ENCODE results near the gene BBS5. TPM values are rescaled to one million over a fixed set of nuclear protein-coding genes. Genes with fewer than 3 reads are reported as not detected.

Gene BBS5
- total and polyA plus RNA-seq, 8 donors: 6.2 to 22.2 (median 16.2) TPM

DNA sequence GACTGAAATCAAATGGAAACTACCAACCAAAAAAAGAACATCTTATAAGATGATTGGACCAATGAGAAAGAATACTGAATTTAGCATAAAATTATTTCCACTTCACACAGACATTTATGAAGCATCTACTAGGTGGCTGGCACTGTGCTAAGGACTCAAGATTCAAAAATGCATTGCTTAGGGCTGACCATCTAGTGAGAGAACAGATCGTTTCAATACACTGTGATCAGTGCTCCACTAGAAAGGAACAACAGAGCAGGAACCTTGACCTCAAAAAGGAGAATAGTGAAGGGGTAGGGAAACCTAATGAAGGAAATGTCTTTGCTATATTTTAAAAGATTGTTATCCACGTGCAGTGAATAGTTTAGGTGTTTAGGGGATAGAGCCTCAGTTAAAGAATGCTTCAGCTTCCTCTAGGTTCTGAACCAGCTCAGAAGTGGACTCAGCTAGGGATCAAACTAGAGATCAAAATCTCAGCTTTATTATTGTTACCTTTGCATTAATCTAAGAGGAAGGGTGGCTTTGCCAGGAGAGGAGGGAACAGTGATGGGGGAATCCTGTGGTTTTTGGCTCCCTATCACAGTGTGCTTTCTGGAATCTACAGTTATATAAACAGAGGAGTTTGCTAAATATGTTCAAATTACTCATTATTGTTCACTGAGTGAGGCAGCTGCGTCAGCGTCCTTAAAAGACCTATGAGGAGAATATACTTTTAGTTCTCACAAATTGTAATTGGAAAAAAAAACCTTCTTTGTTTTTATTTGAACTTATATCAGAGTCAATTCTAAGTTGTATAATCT, 16.2 kb upstream of the BBS5 start:
- no peak overlapping the region for H3K4me3 ChIP-seq
- intact Hi-C loops (cut with DNase I): no loop called here
- no peaks in the 10 kb centered on the region for H3K9me3 ChIP-seq
- DNase-seq (no peak), ATAC-seq (no peak)
- H3K4me1 ChIP-seq: no peaks in the 10 kb centered on the region
- H3K27ac ChIP-seq: no peak overlapping the region
- no peak for TF ChIP-seq CTCF (IDR thresholded peaks at IDR 0.05)
- H3K27me3 ChIP-seq: no peaks in the 10 kb centered on the region
- no peaks in the 10 kb centered on the region for H3K36me3 ChIP-seq

GRCh38 chr2:169464466-169464865, 14.8 kb upstream of the BBS5 start:
- H3K4me3 ChIP-seq: no peak overlapping the region
- H3K4me1 ChIP-seq: no peaks in the 10 kb centered on the region
- DNase-seq (no peak), ATAC-seq (no peak)
- intact Hi-C loops (cut with DNase I): no loop called here
- H3K9me3 ChIP-seq: no peaks in the 10 kb centered on the region
- H3K27me3 ChIP-seq: no peaks in the 10 kb centered on the region
- TF ChIP-seq CTCF (IDR thresholded peaks at IDR 0.05): no peak
- H3K27ac ChIP-seq: no peak overlapping the region
- H3K36me3 ChIP-seq: no peaks in the 10 kb centered on the region

- no peak for DNase-seq
- H3K4me1 ChIP-seq: no peaks in the 10 kb centered on the region
- no peaks in the 10 kb centered on the region for H3K9me3 ChIP-seq
- ATAC-seq: no peak
- no peak for TF ChIP-seq CTCF (IDR thresholded peaks at IDR 0.05)
- intact Hi-C loops (cut with DNase I): no loop called here
- H3K36me3 ChIP-seq: no peaks in the 10 kb centered on the region
- H3K4me3 ChIP-seq: no peak overlapping the region
- H3K27me3 ChIP-seq: no peaks in the 10 kb centered on the region
- H3K27ac ChIP-seq: no peak overlapping the region
Observed at GRCh38 chr2:169464882-169465281, 14.4 kb upstream of the BBS5 start.

DNA sequence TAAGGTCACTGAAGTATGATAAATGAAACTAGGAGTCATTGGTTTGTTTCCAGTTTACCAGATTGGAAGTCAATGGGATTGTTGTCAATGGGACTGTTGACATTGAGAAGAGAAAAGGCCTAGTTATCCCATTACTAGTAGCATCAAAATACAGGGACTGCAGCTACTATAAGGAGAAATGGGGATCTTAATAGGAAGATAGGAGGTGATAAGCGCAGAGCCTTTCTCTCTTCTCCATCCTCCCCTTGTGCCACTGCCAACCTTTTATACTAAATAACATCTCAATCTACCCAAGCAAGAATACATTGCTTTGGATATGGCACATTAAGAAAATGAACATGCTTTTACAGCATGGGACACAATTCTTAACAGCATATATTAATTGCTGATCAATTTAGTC, 10.5 kb upstream of the BBS5 start:
- H3K27me3 ChIP-seq: no peaks in the 10 kb centered on the region
- DNase-seq (no peak), ATAC-seq (no peak)
- no peak for TF ChIP-seq CTCF (IDR thresholded peaks at IDR 0.05)
- no peaks in the 10 kb centered on the region for H3K9me3 ChIP-seq
- no peak overlapping the region for H3K27ac ChIP-seq
- H3K4me1 ChIP-seq: no peaks in the 10 kb centered on the region
- H3K4me3 ChIP-seq: no peak overlapping the region
- intact Hi-C loops (cut with DNase I): no loop called here
- H3K36me3 ChIP-seq: no peaks in the 10 kb centered on the region

GRCh38 chr2:169469952-169470572, 9.2 kb upstream of the BBS5 start:
- no peak for ATAC-seq

More at GRCh38 chr2:169469952-169470572, 9.2 kb upstream of the BBS5 start:
- DNase-seq: no peak
- no peak for TF ChIP-seq CTCF (IDR thresholded peaks at IDR 0.05)
- no peaks in the 10 kb centered on the region for H3K27me3 ChIP-seq
- H3K4me3 ChIP-seq: no peak overlapping the region
- no peak overlapping the region for H3K27ac ChIP-seq
- H3K9me3 ChIP-seq: no peaks in the 10 kb centered on the region
- intact Hi-C loops (cut with DNase I): no loop called here
- no peaks in the 10 kb centered on the region for H3K4me1 ChIP-seq
- no peaks in the 10 kb centered on the region for H3K36me3 ChIP-seq
